Suprapubic skin (tissue), 4 donors: ENCODE data around the gene FDCSP. TPM values are rescaled to one million over a fixed set of nuclear protein-coding genes. Genes with fewer than 3 reads are reported as not detected.

Experiments used
- DNase-seq, 2 donors: peaks; one replicate each; pipeline ENCODE4 v3.0.0-alpha.2; 2019; ENCODE audit warnings: low spot score in 2 of 2
- H3K27ac ChIP-seq: fragments of 200-600 bp; sonication (generic); one replicate; pipeline ENCODE4 v1.5.1; 2019
- H3K27me3 ChIP-seq: fragments of 200-600 bp; sonication (generic); one replicate; pipeline ENCODE4 v1.5.1; 2019
- H3K36me3 ChIP-seq: fragments of 200-600 bp; sonication (generic); one replicate; pipeline ENCODE4 v1.5.1; 2019
- H3K4me1 ChIP-seq: fragments of 200-600 bp; sonication (generic); one replicate; pipeline ENCODE4 v1.5.1; 2019
- H3K4me3 ChIP-seq: fragments of 200-600 bp; sonication (generic); one replicate; pipeline ENCODE4 v1.5.1; 2019; ENCODE audit warnings: mild to moderate bottlenecking
- H3K9me3 ChIP-seq: fragments of 200-600 bp; sonication (generic); one replicate; pipeline ENCODE4 v1.5.1; 2019
- EP300 ChIP-seq: sonication (generic); formaldehyde crosslinking; IDR thresholded peaks from one replicate; pipeline ENCODE4 v1.6.1; 2017; ENCODE audit warnings: antibody characterized with exemption
- POLR2A ChIP-seq, 2 donors: fragments of 450-650 bp; IDR thresholded peaks; one replicate each; pipeline ENCODE4 v1.6.1; 2017; ENCODE audit warnings: antibody characterized with exemption in 2 of 2, mild to moderate bottlenecking in 2 of 2, moderate library complexity in 2 of 2
- POLR2AphosphoS5 ChIP-seq, 3 donors: sonication (generic); formaldehyde crosslinking; IDR thresholded peaks; one replicate each; pipeline ENCODE4 v1.6.1; 2017; ENCODE audit warnings: antibody characterized with exemption in 3 of 3
- WGBS: methylation state at CpG from one replicate; pipeline ENCODE4 v1.1.5; 2018; 5-methylcytosine and 5-hydroxymethylcytosine counted together
- total RNA-seq, 4 donors: library from RNA; depleted of rRNA; stranded (reverse); fragments of >200 nt; gene quantifications; one replicate each; pipeline ENCODE4 v1.1.0, GENCODE V29; 2016
- TF ChIP-seq, protein P1 (sequence below), 2 donors: fragments of 200-600 bp in 1 of 2; fragments of 450-650 bp in 1 of 2; sonication (generic) in 1 of 2; IDR thresholded peaks; one replicate each; pipeline ENCODE4 v1.5.1; 2016 to 2019; ENCODE audit warnings: antibody characterized with exemption in 2 of 2, mild to moderate bottlenecking in 1 of 2, moderate library complexity in 1 of 2

The FDCSP gene
- total RNA-seq, 4 donors from 2014 or later = not detected

- Histone ChIP-seq H3K9me3 (no peaks in the 10 kb centered on the region), H3K36me3 (no peaks in the 10 kb centered on the region), H3K4me3 (no peak overlapping the region), H3K27ac (no peak overlapping the region), H3K27me3 (no peaks in the 10 kb centered on the region), H3K4me1 (no peaks in the 10 kb centered on the region)
- 13% methylated on average over 1 of the region's 1 CpG for WGBS
- TF ChIP-seq EP300 (no peak), POLR2AphosphoS5 (IDR thresholded peaks at IDR 0.05) (no peak), POLR2A (IDR thresholded peaks at IDR 0.05) (no peak)
- TF ChIP-seq, protein P1, sequence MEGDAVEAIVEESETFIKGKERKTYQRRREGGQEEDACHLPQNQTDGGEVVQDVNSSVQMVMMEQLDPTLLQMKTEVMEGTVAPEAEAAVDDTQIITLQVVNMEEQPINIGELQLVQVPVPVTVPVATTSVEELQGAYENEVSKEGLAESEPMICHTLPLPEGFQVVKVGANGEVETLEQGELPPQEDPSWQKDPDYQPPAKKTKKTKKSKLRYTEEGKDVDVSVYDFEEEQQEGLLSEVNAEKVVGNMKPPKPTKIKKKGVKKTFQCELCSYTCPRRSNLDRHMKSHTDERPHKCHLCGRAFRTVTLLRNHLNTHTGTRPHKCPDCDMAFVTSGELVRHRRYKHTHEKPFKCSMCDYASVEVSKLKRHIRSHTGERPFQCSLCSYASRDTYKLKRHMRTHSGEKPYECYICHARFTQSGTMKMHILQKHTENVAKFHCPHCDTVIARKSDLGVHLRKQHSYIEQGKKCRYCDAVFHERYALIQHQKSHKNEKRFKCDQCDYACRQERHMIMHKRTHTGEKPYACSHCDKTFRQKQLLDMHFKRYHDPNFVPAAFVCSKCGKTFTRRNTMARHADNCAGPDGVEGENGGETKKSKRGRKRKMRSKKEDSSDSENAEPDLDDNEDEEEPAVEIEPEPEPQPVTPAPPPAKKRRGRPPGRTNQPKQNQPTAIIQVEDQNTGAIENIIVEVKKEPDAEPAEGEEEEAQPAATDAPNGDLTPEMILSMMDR (IDR thresholded peaks at IDR 0.05) = no peak
- no peak for DNase-seq
These were observed 43.8 kb downstream of the FDCSP start for GRCh38 chr4:70269674-70270073.

- WGBS = 88% methylated on average over 2 of the region's 2 CpGs
- no peak for DNase-seq
- H3K4me1 ChIP-seq = no peaks in the 10 kb centered on the region
- H3K27ac ChIP-seq = no peak overlapping the region
- H3K9me3 ChIP-seq = no peaks in the 10 kb centered on the region
- TF ChIP-seq, protein P1 (IDR thresholded peaks at IDR 0.05) = no peak
- TF ChIP-seq EP300 (no peak), POLR2AphosphoS5 (IDR thresholded peaks at IDR 0.05) (no peak), POLR2A (IDR thresholded peaks at IDR 0.05) (no peak)
- H3K27me3 ChIP-seq = no peaks in the 10 kb centered on the region
- no peaks in the 10 kb centered on the region for H3K36me3 ChIP-seq
- H3K4me3 ChIP-seq = no peak overlapping the region
These were observed 51.2 kb downstream of the FDCSP start for GRCh38 chr4:70277121-70277520.

GRCh38 chr4:70280567-70280966 lies 54.6 kb downstream of the FDCSP start:
- Histone ChIP-seq H3K4me3 (no peak overlapping the region), H3K4me1 (no peaks in the 10 kb centered on the region), H3K27ac (no peak overlapping the region), H3K36me3 (no peaks in the 10 kb centered on the region), H3K27me3 (no peaks in the 10 kb centered on the region), H3K9me3 (no peaks in the 10 kb centered on the region)
- TF ChIP-seq EP300 = no peak
- no peak for DNase-seq
- WGBS = 56% methylated on average over 1 of the region's 1 CpG

Other genes with a start within 250 kb of the FDCSP start
- not detected for gene STATH, start 230.2 kb upstream of the FDCSP start, total RNA-seq
- not detected for gene HTN3, start 197.7 kb upstream of the FDCSP start, total RNA-seq
- gene HTN1, start 175.7 kb upstream of the FDCSP start, total RNA-seq = not detected
- under 1 TPM in 1 of 4 donors, not detected in 3; 0.42 TPM for gene PRR27, start 71.9 kb upstream of the FDCSP start, total RNA-seq
- not detected for gene ODAM, start 30.4 kb upstream of the FDCSP start, total RNA-seq
- gene CSN3, start 16.5 kb downstream of the FDCSP start, total RNA-seq = not detected
- gene CABS1, start 108.9 kb downstream of the FDCSP start, total RNA-seq = not detected
- gene SMR3A, start 134.6 kb downstream of the FDCSP start, total RNA-seq = not detected
- not detected for gene SMR3B, start 157.0 kb downstream of the FDCSP start, total RNA-seq
- not detected for gene OPRPN, start 171.8 kb downstream of the FDCSP start, total RNA-seq
- 1 to 10 TPM in 3 of 4 donors, under 1 TPM in 1; 0.86 to 6.8 (median 1.7) TPM for gene MUC7, start 246.1 kb downstream of the FDCSP start, total RNA-seq